Measurements from ENCODE around the gene SERTAD2. TPM values are rescaled to one million over a fixed set of nuclear protein-coding genes. Genes with fewer than 3 reads are reported as not detected.
A peak's percentile ranks its signal among the peaks of the same experiment; 100 is the strongest.

SERTAD2 gene
- total and polyA plus RNA-seq, 2 experiments from 2014 or later = 6.2 to 6.4 TPM

GRCh38 chr2:64606479-64607363, 47.0 kb downstream of the SERTAD2 start:
- Histone ChIP-seq H3K4me2 (no peak overlapping the region), H4K20me1 (replicated peaks; ENCODE audit: insufficient read depth) (no peaks in the 10 kb centered on the region), H3K27ac (ENCODE audit: low read depth) (no peak overlapping the region), H3K27me3 (ENCODE audit: insufficient read depth) (peaks cover 26% of the 10 kb centered on the region), H3K9me2 (ENCODE audit: insufficient read depth) (no peaks in the 10 kb centered on the region), H3K79me2 (replicated peaks; ENCODE audit: insufficient read depth) (no peaks in the 10 kb centered on the region), H3K4me3 (no peak overlapping the region), H2AFZ (peak overlapping the region; percentile 72), H3F3A (replicated peaks; ENCODE audit: low read depth) (no peaks in the 10 kb centered on the region), H3K36me3 (ENCODE audit: insufficient read depth) (no peaks in the 10 kb centered on the region), H3K4me1 (ENCODE audit: insufficient read depth) (no peaks in the 10 kb centered on the region)
- ATAC-seq (peak; percentile 81), DNase-seq (ENCODE audit: low spot score) (peak; percentile 75)
- no peak overlapping the region for H3K27ac Mint-ChIP-seq
- H3K4me3 Mint-ChIP-seq = no peak overlapping the region
- no peaks in the 10 kb centered on the region; the same call in 2 of the 3 replicates for H3K36me3 Mint-ChIP-seq (ENCODE audit: low read depth)
- peaks cover 22% of the 10 kb centered on the region for H3K27me3 Mint-ChIP-seq (ENCODE audit: insufficient read depth, low read depth, poor library complexity)
- peaks cover 4% of the 10 kb centered on the region; the same call in 2 of the 3 replicates for H3K4me1 Mint-ChIP-seq
- peaks cover 7% of the 10 kb centered on the region; the same call in 2 of the 3 replicates for H3K9me3 Mint-ChIP-seq
- peak; percentile 40; the same call in 1 of the 2 replicates for TF ChIP-seq CREB1 (CRISPR knock-in tag; IDR thresholded peaks at IDR 0.05; ENCODE audit: low read depth)
- TF ChIP-seq NANOG (IDR thresholded peaks at IDR 0.05; ENCODE audit: borderline replicate concordance) = no peak
- no peak for TF ChIP-seq STAT1 (IDR thresholded peaks at IDR 0.05; ENCODE audit: unreplicated experiment)

GRCh38 chr2:64605991-64606478, 47.7 kb downstream of the SERTAD2 start:
- Histone ChIP-seq H2AFZ (no peak overlapping the region), H3F3A (replicated peaks; ENCODE audit: low read depth) (no peaks in the 10 kb centered on the region), H3K4me3 (no peak overlapping the region), H3K27me3 (ENCODE audit: insufficient read depth) (peaks cover 26% of the 10 kb centered on the region), H3K4me1 (ENCODE audit: insufficient read depth) (no peaks in the 10 kb centered on the region), H3K4me2 (no peak overlapping the region), H3K27ac (ENCODE audit: low read depth) (no peak overlapping the region), H4K20me1 (replicated peaks; ENCODE audit: insufficient read depth) (no peaks in the 10 kb centered on the region), H3K36me3 (ENCODE audit: insufficient read depth) (no peaks in the 10 kb centered on the region), H3K9me2 (ENCODE audit: insufficient read depth) (no peaks in the 10 kb centered on the region), H3K79me2 (replicated peaks; ENCODE audit: insufficient read depth) (no peaks in the 10 kb centered on the region)
- Mint-ChIP-seq H3K27ac (no peak overlapping the region), H3K36me3 (ENCODE audit: low read depth) (no peaks in the 10 kb centered on the region; the same call in 2 of the 3 replicates), H3K9me3 (peaks cover 7% of the 10 kb centered on the region; the same call in 2 of the 3 replicates), H3K4me3 (no peak overlapping the region; the same call in 2 of the 3 replicates), H3K4me1 (peaks cover 4% of the 10 kb centered on the region; the same call in 2 of the 3 replicates), H3K27me3 (ENCODE audit: insufficient read depth, low read depth, poor library complexity) (peaks cover 25% of the 10 kb centered on the region)
- ATAC-seq = no peak
- TF ChIP-seq ZNF331 (CRISPR knock-in tag; IDR thresholded peaks at IDR 0.05; ENCODE audit: low read depth) = no peak
- no peak for DNase-seq (ENCODE audit: low spot score)

GRCh38 chr2:64605026-64605471, 48.7 kb downstream of the SERTAD2 start:
- H3K27me3 Mint-ChIP-seq (ENCODE audit: insufficient read depth, low read depth, poor library complexity) = peaks cover 25% of the 10 kb centered on the region
- DNase-seq (ENCODE audit: low spot score) = no peak

More at GRCh38 chr2:64605026-64605471, 48.7 kb downstream of the SERTAD2 start:
- Mint-ChIP-seq H3K36me3 (ENCODE audit: low read depth) (no peaks in the 10 kb centered on the region; the same call in 2 of the 3 replicates), H3K27ac (no peak overlapping the region), H3K9me3 (peaks cover 7% of the 10 kb centered on the region; the same call in 2 of the 3 replicates), H3K4me1 (peaks cover 4% of the 10 kb centered on the region; the same call in 2 of the 3 replicates), H3K4me3 (no peak overlapping the region)
- peaks cover 19% of the 10 kb centered on the region for H3K27me3 ChIP-seq (ENCODE audit: insufficient read depth)
- no peak overlapping the region for H2AFZ ChIP-seq
- no peak overlapping the region for H3K27ac ChIP-seq (ENCODE audit: low read depth)
- no peaks in the 10 kb centered on the region for H3K36me3 ChIP-seq (ENCODE audit: insufficient read depth)
- H3K79me2 ChIP-seq (replicated peaks; ENCODE audit: insufficient read depth) = no peaks in the 10 kb centered on the region
- TF ChIP-seq EZH2phosphoT487 (IDR thresholded peaks at IDR 0.05; ENCODE audit: unreplicated experiment) (no peak), POLR2AphosphoS5 (IDR thresholded peaks at IDR 0.05; ENCODE audit: low read depth) (no peak), NANOG (IDR thresholded peaks at IDR 0.05; ENCODE audit: borderline replicate concordance) (no peak), ETS1 (IDR thresholded peaks at IDR 0.05) (no peak), REST (IDR thresholded peaks at IDR 0.05; ENCODE audit: unreplicated experiment) (no peak), STAT1 (IDR thresholded peaks at IDR 0.05; ENCODE audit: unreplicated experiment) (no peak), JUNB (IDR thresholded peaks at IDR 0.05; ENCODE audit: unreplicated experiment) (no peak), EZH2 (IDR thresholded peaks at IDR 0.05; ENCODE audit: low read depth, unreplicated experiment) (no peak)
- ATAC-seq = no peak
- H4K20me1 ChIP-seq (replicated peaks; ENCODE audit: insufficient read depth) = no peaks in the 10 kb centered on the region
- no peaks in the 10 kb centered on the region for H3F3A ChIP-seq (replicated peaks; ENCODE audit: low read depth)
- no peak overlapping the region for H3K4me2 ChIP-seq
- no peaks in the 10 kb centered on the region for H3K9me2 ChIP-seq (ENCODE audit: insufficient read depth)
- no peak overlapping the region for H3K4me3 ChIP-seq
- no peaks in the 10 kb centered on the region for H3K4me1 ChIP-seq (ENCODE audit: insufficient read depth)

Measured in GM23338 (cell line).